GM18508 (cell line): Measurements from ENCODE around the gene HK1.

ENCODE experiments used
- ATAC-seq: cut with Tn5 transposase; IDR thresholded peaks from one replicate; pipeline ENCODE4 v1.9.1; 2021; ENCODE audit warnings: moderate number of reproducible peaks; ENCODE audit not compliant: insufficient read depth, unreplicated experiment

HK1 gene

DNA sequence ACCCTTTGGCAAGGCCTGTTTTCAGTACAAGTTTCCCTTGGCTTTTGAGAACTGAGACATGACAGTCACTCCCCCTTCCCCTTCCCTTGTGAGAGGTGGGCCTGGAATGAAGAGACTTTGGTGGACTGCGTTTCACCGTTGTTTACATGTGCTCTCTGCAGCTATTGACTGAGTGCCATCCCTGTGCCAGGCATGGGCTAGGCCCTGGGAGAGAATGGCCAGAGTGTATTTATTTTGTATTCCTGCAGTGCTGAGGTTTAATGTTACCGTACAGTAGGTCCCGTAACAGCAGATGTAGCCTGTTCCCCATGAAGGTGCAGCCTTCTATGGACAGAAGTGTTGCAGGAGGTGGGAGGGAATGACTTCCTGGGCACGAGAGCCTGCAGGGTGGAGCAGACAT is 88.4 kb downstream of the HK1 start:
- no peak for ATAC-seq

- ATAC-seq: no peak
Measured at GRCh38 chr10:69367469-69367868, 89.2 kb downstream of the HK1 start.

- ATAC-seq: no peak
Measured at GRCh38 chr10:69372126-69372980, 94.1 kb downstream of the HK1 start.

GRCh38 chr10:69374242-69374641 is 95.9 kb downstream of the HK1 start:
- no peak for ATAC-seq

GRCh38 chr10:69374931-69375306 is 96.6 kb downstream of the HK1 start:
- ATAC-seq: no peak

DNA sequence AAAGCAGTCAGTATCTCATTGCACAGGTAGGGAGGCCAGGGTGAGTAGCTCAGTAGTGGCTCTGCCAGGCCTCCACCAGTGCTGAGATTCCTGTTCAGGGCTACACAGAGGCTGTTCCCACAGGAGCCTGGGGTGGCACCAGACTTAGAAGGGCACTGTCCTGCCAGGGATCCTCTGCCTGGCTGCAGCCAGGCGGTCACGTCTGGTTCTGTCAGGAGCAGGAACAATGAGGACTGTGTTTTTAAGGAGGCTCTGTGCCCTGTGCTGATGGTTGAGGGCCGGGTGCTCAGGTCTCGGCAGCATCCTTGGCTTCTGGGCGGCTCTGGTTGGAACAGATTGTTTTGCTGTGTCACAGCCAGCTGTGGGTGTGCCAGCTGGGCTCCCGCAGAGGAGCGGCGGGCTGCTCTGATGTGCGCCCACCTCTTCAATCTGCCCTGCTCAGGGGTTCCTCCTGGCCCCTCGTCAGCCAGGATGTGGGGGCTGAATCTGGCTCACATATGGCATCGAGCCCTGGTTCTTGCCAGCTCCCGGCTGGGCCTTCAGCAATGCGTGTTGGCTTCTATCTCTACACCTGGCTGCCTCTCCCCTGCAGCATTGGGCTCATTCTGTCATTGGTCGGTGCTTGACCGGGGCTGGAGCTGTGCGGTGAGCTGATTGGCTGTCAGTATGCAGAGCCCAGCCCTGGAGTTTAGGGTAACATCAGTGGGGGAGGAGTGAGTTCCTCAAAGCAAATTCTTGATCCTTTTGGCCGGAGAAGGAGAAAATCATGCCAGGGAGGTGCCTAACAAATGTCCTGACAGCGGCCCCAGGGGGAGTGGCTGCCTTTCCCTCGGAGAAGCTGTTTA is 97.2 kb downstream of the HK1 start:
- ATAC-seq: no peak

DNA sequence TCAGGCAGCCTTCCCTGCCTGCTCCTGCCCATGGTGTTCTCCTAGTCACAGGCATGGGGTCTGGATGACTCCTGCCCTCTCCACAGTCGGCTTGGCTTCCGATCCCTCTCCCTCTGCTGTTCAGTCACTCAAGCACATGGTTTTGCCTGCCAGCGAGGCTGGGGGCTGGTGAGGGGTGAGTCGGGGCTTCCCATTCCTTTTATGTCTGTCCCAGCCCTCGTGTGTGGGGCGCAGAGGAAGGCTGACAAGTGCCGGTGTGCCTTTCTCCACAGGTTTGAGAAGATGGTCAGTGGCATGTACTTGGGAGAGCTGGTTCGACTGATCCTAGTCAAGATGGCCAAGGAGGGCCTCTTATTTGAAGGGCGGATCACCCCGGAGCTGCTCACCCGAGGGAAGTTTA is 98.4 kb downstream of the HK1 start:
- ATAC-seq: no peak

- no peak for ATAC-seq
Measured at GRCh38 chr10:69377191-69377590, 98.9 kb downstream of the HK1 start.

GRCh38 chr10:69377933-69378332 is 99.6 kb downstream of the HK1 start:
- no peak for ATAC-seq

- no peak for ATAC-seq
Measured at GRCh38 chr10:69379800-69380199, 101.5 kb downstream of the HK1 start.

DNA sequence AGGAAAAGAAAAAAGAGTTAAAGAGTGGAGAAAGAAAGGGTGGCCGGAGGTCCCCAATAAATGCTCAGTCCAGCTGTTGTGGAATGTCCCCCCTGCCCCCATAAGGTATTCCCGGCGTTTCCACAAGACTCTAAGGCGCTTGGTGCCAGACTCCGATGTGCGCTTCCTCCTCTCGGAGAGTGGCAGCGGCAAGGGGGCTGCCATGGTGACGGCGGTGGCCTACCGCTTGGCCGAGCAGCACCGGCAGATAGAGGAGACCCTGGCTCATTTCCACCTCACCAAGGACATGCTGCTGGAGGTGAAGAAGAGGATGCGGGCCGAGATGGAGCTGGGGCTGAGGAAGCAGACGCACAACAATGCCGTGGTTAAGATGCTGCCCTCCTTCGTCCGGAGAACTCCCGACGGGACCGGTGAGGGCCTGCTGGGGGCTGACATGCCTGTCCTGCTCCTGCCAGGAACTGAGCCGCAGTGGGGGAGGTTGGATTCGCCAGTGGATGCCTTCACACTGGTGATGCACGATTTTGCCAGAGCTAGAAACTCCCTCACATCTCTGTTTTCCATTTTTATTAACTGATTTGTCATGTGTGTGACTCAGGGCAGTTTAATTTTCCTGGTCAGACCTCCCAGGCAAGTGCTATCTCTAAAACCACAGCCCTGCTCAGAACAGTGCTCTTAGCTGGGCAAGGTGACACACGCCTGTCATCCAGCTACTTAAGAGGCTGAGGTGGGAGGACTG is 104.3 kb downstream of the HK1 start:
- no peak for ATAC-seq

DNA sequence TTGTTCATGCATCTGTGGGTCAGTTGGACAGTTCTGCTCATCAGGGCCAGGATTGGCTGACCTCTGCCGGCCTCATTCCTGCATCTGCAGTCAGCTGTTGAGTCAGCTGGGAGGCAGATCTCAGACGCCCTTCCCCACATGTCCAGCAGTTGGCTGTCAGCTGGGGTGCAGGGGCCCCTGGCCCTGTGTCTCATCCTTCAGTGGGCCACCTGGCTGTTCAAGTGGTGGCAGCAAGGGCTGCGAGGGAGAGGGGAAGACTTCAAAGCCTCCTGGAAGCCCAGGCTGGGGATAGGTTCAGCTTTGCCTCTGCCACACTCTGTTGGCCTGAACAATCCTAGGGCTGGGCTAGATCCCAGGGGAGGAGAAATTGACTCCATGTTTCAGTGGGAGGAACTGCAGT is 105.3 kb downstream of the HK1 start:
- ATAC-seq: no peak

- ATAC-seq: no peak
Measured at GRCh38 chr10:69384320-69384719, 106.0 kb downstream of the HK1 start.

GRCh38 chr10:69385454-69386350 is 107.4 kb downstream of the HK1 start:
- no peak for ATAC-seq

DNA sequence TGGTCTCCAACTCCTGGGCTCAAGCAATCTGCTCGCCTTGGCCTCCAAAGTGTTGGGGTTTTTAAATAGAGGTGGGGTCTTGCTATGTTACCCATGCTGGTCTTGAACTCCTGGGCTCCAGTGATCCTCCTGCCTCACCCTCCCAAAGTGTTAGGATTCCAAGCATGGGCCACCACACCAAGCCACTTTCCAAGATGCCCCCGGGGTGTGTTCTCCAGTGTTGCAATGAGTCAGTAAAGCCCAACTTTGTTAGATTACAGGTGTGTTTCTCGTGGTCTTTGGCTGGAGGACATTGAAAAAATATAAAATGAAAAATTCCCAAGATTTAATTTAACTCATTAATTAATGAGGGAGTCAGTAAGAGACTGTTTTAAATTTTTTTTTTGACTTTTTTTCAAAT is 109.2 kb downstream of the HK1 start:
- no peak for ATAC-seq

- no peak for ATAC-seq
Measured at GRCh38 chr10:69388488-69388887, 110.2 kb downstream of the HK1 start.

- no peak for ATAC-seq
Measured at GRCh38 chr10:69389827-69390490, 111.7 kb downstream of the HK1 start.

GRCh38 chr10:69391158-69391557 is 112.9 kb downstream of the HK1 start:
- ATAC-seq: no peak

GRCh38 chr10:69392481-69393000 is 114.2 kb downstream of the HK1 start:
- no peak for ATAC-seq
